HCT116 (cell line): ENCODE measurements around the gene CFAP54. TPM values are rescaled to one million over a fixed set of nuclear protein-coding genes. Genes with fewer than 3 reads are reported as not detected.

Experiments
- ATAC-seq: fragments of 200-7000 bp; cut with Tn5 transposase; 2 replicates; pipeline ENCODE4 v1.9.1; 2020; ENCODE audit warnings: mild to moderate bottlenecking, moderate library complexity
- BruUV-seq: library from RNA; stranded (reverse); fragments of 400-500 nt; replicated peaks from 2 replicates; lab custom pipeline; 2021; lab: Mats Ljungman, UMichigan
- CTCF ChIA-PET: fragments of 300-600 bp; sonication (Branson Sonifier 250); formaldehyde crosslinking; loops from one replicate; lab custom pipeline; 2021; ENCODE audit warnings: antibody characterized with exemption; lab: Charles Lee
- POLR2A ChIA-PET: fragments of 300-600, 350-600 bp; sonication (Branson Sonifier 250); formaldehyde crosslinking; loops from one replicate; lab custom pipeline; 2021; ENCODE audit warnings: antibody characterized with exemption; lab: Charles Lee
- RAD21 ChIA-PET, 2 experiments: fragments of 300-600 bp; sonication (Branson Sonifier 250); formaldehyde crosslinking; loops; one replicate each; lab custom pipeline; 2023; ENCODE audit warnings: low total read pairs in 2 of 2; ENCODE audit not compliant: uncharacterized antibody in 2 of 2, unreplicated experiment in 2 of 2, low non-redundant PET in 1 of 2; lab: Charles Lee
- DNase-seq: peaks from one replicate; pipeline ENCODE4 v3.0.0-alpha.2; 2010; ENCODE audit warnings: low read depth, low spot score
- H2AFZ ChIP-seq: fragments of 200-600 bp; shearing (Covaris generic), sonication (generic); 2 replicates; pipeline ENCODE4 v1.6.1; 2017; ENCODE audit warnings: low read depth, mixed run types, mixed read lengths, antibody characterized with exemption, low read length; ENCODE audit not compliant: poor library complexity, severe bottlenecking
- H3K27ac ChIP-seq: 2 replicates; pipeline ENCODE4 v1.5.1; 2012; ENCODE audit warnings: low read depth, low read length
- H3K27me3 ChIP-seq: fragments of 200-600 bp; sonication (generic); 2 replicates; pipeline ENCODE4 v1.6.1; 2016; ENCODE audit warnings: mixed run types, low read length, mixed read lengths; ENCODE audit not compliant: insufficient read depth
- H3K36me3 ChIP-seq, 2 experiments: fragments of 200-500 bp in 1 of 2; fragments of 200-600 bp in 1 of 2; sonication (Bioruptor generic) in 1 of 2; sonication (generic) in 1 of 2; 2 replicates each; pipeline versions ENCODE4 v1.5.1 to v1.6.1; 2014 to 2016; ENCODE audit warnings: low read length in 2 of 2, inconsistent platforms in 1 of 2, mixed read lengths in 1 of 2, mixed run types in 1 of 2; ENCODE audit not compliant: insufficient read depth in 2 of 2, control insufficient read depth in 1 of 2
- H3K4me1 ChIP-seq, 2 experiments: fragments of 200-600 bp in 1 of 2; sonication (generic) in 1 of 2; 2 replicates each; pipeline versions ENCODE4 v1.5.1 to v1.6.1; 2012 to 2017; ENCODE audit warnings: low read length in 2 of 2, inconsistent platforms in 1 of 2, mild to moderate bottlenecking in 1 of 2, mixed read lengths in 1 of 2, mixed run types in 1 of 2, moderate library complexity in 1 of 2; ENCODE audit not compliant: insufficient read depth in 2 of 2, control insufficient read depth in 1 of 2
- H3K4me2 ChIP-seq: fragments of 200-600 bp; sonication (generic); 2 replicates; pipeline ENCODE4 v1.6.1; 2017; ENCODE audit warnings: mixed run types, low read length, mixed read lengths
- H3K4me3 ChIP-seq, 2 experiments: fragments of 200-600 bp in 1 of 2; sonication (generic) in 1 of 2; replicated peaks in 1 of 2; 2 replicates each; pipeline ENCODE4 v1.5.1; 2011 to 2016; ENCODE audit warnings: low read length in 2 of 2, control low read depth in 1 of 2, low read depth in 1 of 2, mild to moderate bottlenecking in 1 of 2, mixed read lengths in 1 of 2, mixed run types in 1 of 2
- H3K79me2 ChIP-seq: fragments of 200-600 bp; sonication (generic); 2 replicates; pipeline ENCODE4 v1.6.1; 2017; ENCODE audit warnings: mild to moderate bottlenecking, mixed run types, low read length, moderate library complexity, mixed read lengths; ENCODE audit not compliant: insufficient read depth
- H3K9ac ChIP-seq: fragments of 200-600 bp; sonication (generic); 2 replicates; pipeline ENCODE4 v1.6.1; 2016; ENCODE audit warnings: low read length, mixed read lengths
- H3K9me2 ChIP-seq: fragments of 200-600 bp; sonication (generic), shearing (Covaris generic); 2 replicates; pipeline ENCODE4 v1.6.1; 2017; ENCODE audit warnings: mixed run types, mild to moderate bottlenecking, moderate library complexity; ENCODE audit not compliant: insufficient read depth
- H3K9me3 ChIP-seq, 2 experiments: fragments of 200-500 bp in 1 of 2; fragments of 200-600 bp in 1 of 2; sonication (Bioruptor generic) in 1 of 2; sonication (generic) in 1 of 2; 2 replicates each; pipeline ENCODE4 v1.6.1; 2014 to 2017; ENCODE audit warnings: low read length in 2 of 2, mixed read lengths in 2 of 2, inconsistent platforms in 1 of 2, low read depth in 1 of 2, mild to moderate bottlenecking in 1 of 2, mixed run types in 1 of 2, moderate library complexity in 1 of 2; ENCODE audit not compliant: control insufficient read depth in 1 of 2, insufficient read depth in 1 of 2
- H4K20me1 ChIP-seq: fragments of 200-600 bp; sonication (generic), shearing (Covaris generic); 2 replicates; pipeline ENCODE4 v1.6.1; 2017; ENCODE audit warnings: mixed run types, mild to moderate bottlenecking, moderate library complexity; ENCODE audit not compliant: insufficient read depth
- CBX3 ChIP-seq: IDR thresholded peaks from 2 replicates; pipeline ENCODE4 v1.6.1; 2012; ENCODE audit warnings: low read depth
- CEBPB ChIP-seq: IDR thresholded peaks from 2 replicates; pipeline ENCODE4 v1.6.1; 2012; ENCODE audit warnings: low read depth
- EGR1 ChIP-seq: IDR thresholded peaks from 2 replicates; pipeline ENCODE4 v1.6.1; 2012; ENCODE audit warnings: low read depth
- ELF1 ChIP-seq: IDR thresholded peaks from 2 replicates; pipeline ENCODE4 v1.6.1; 2012; ENCODE audit warnings: low read depth, borderline replicate concordance
- EZH2 ChIP-seq: fragments of 200-600 bp; sonication (generic); IDR thresholded peaks from 2 replicates; pipeline ENCODE4 v1.6.1; 2017; ENCODE audit warnings: antibody characterized with exemption, mixed run types
- EZH2phosphoT487 ChIP-seq: fragments of 200-600 bp; IDR thresholded peaks from 2 replicates; pipeline ENCODE4 v1.6.1; 2018; ENCODE audit warnings: antibody characterized with exemption, borderline replicate concordance
- FOSL1 ChIP-seq: IDR thresholded peaks from 2 replicates; pipeline ENCODE4 v1.6.1; 2012; ENCODE audit warnings: low read depth
- JUND ChIP-seq: IDR thresholded peaks from 2 replicates; pipeline ENCODE4 v1.6.1; 2012
- MAX ChIP-seq: IDR thresholded peaks from 2 replicates; pipeline ENCODE4 v1.6.1; 2012
- POLR2A ChIP-seq: IDR thresholded peaks from 2 replicates; pipeline ENCODE4 v1.7.0; 2011; ENCODE audit warnings: borderline replicate concordance; ENCODE audit not compliant: insufficient read depth, insufficient read length; ENCODE audit errors: extremely low read depth
- POLR2AphosphoS5 ChIP-seq: IDR thresholded peaks from 2 replicates; pipeline ENCODE4 v1.6.1; 2011; ENCODE audit warnings: mild to moderate bottlenecking, low read depth, low read length, moderate library complexity
- RAD21 ChIP-seq: IDR thresholded peaks from 2 replicates; pipeline ENCODE4 v1.6.1; 2012; ENCODE audit warnings: low read depth, mild to moderate bottlenecking
- SIN3A ChIP-seq: IDR thresholded peaks from 2 replicates; pipeline ENCODE4 v1.6.1; 2012; ENCODE audit warnings: low read depth
- SP1 ChIP-seq: IDR thresholded peaks from 2 replicates; pipeline ENCODE4 v1.6.1; 2012; ENCODE audit warnings: low read depth
- SRF ChIP-seq: IDR thresholded peaks from 2 replicates; pipeline ENCODE4 v1.6.1; 2012; ENCODE audit warnings: low read depth
- YY1 ChIP-seq: IDR thresholded peaks from 2 replicates; pipeline ENCODE4 v1.6.1; 2011; ENCODE audit warnings: low read length, low read depth, moderate library complexity, mild to moderate bottlenecking; ENCODE audit not compliant: insufficient replicate concordance; ENCODE audit errors: extremely low read depth
- ZFX ChIP-seq: fragments of 450-650 bp; IDR thresholded peaks from 2 replicates; pipeline ENCODE4 v1.6.1; 2017
- intact Hi-C: fragments of 100-400 bp; cut with micrococcal nuclease; formaldehyde crosslinking; loops from 2 replicates; pipeline ENCODE4 v1.10.0; 2022
- total RNA-seq: library from RNA; stranded (reverse); gene quantifications from one replicate; pipeline ENCODE4 v1.2.1, GENCODE V29; 2021; ENCODE audit not compliant: unreplicated experiment
- TF ChIP-seq, protein P1 (sequence below): IDR thresholded peaks from 2 replicates; pipeline ENCODE4 v1.6.1; 2012
- TF ChIP-seq, protein P2 (sequence below): IDR thresholded peaks from 2 replicates; pipeline ENCODE4 v1.6.1; 2012; ENCODE audit warnings: low read depth

Gene CFAP54
- total RNA-seq, 1 experiment from 2014 or later: 0.25 TPM

- no peak for ATAC-seq
- Histone ChIP-seq H4K20me1 (no peaks in the 10 kb centered on the region), H3K9me3 (no peaks in the 10 kb centered on the region), H3K79me2 (no peaks in the 10 kb centered on the region), H3K27me3 (peaks cover 12% of the 10 kb centered on the region), H3K27ac (no peak overlapping the region), H3K4me3 (no peak overlapping the region), H3K9me2 (no peaks in the 10 kb centered on the region), H3K36me3 (no peaks in the 10 kb centered on the region; a peak in 1 of 4 replicates), H3K4me2 (no peak overlapping the region), H3K4me1 (no peaks in the 10 kb centered on the region), H3K9ac (no peak overlapping the region), H2AFZ (no peak overlapping the region)
- no TSS peak for BruUV-seq
- RAD21 ChIA-PET: no interaction called here
- CTCF ChIA-PET: no interaction called here
- DNase-seq: no peak
- POLR2A ChIA-PET: no interaction called here
- no peak for TF ChIP-seq RAD21
- TF ChIP-seq SP1: no peak
- no peak for TF ChIP-seq SIN3A
- no peak for TF ChIP-seq SRF
- no peak for TF ChIP-seq EZH2
- no peak for TF ChIP-seq FOSL1
- TF ChIP-seq CBX3: no peak
- TF ChIP-seq POLR2A: no peak
- TF ChIP-seq ELF1: no peak
- intact Hi-C loops: no loop called here
Observed at GRCh38 chr12:96821592-96821991, 332.2 kb downstream of the CFAP54 start.

DNA sequence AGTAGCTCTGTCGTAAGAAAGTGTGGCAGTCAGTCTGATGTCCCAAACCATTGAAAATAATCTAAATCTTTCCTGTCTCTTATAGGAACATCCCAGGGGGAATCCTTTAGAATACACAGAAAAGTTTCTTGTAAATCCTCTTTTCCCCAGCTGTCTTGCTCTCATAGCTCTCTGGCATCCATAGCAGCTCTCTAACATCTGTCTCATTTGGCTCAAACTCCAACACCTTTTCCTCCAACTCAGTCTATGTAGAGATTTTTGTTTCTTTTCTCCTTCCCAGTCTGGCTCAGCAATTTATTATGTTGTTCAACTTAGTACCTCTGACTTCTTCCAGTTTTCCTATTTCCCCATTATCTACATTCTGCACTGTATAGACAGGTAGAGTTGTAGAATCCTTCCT is 333.3 kb downstream of the CFAP54 start:
- no peaks in the 10 kb centered on the region for H3K79me2 ChIP-seq
- H2AFZ ChIP-seq: no peak overlapping the region
- no peaks in the 10 kb centered on the region for H3K4me1 ChIP-seq
- ChIA-PET CTCF (no interaction called here), POLR2A (no interaction called here), RAD21 (no interaction called here)
- BruUV-seq: no TSS peak
- H3K4me3 ChIP-seq: no peak overlapping the region
- H3K27me3 ChIP-seq: peaks cover 11% of the 10 kb centered on the region
- no peak overlapping the region for H3K9ac ChIP-seq
- no peaks in the 10 kb centered on the region for H3K9me3 ChIP-seq
- DNase-seq: no peak
- ATAC-seq: no peak
- no peaks in the 10 kb centered on the region for H3K9me2 ChIP-seq
- no peak overlapping the region for H3K27ac ChIP-seq
- intact Hi-C loops: no loop called here
- no peak overlapping the region for H3K4me2 ChIP-seq
- no peaks in the 10 kb centered on the region; a peak in 1 of 4 replicates for H3K36me3 ChIP-seq
- no peaks in the 10 kb centered on the region for H4K20me1 ChIP-seq
- TF ChIP-seq EZH2phosphoT487 (no peak), SP1 (no peak), JUND (no peak), EGR1 (no peak), SRF (no peak), POLR2AphosphoS5 (no peak), MAX (no peak), RAD21 (no peak), POLR2A (no peak), CEBPB (no peak), YY1 (no peak), CBX3 (no peak), ZFX (no peak)
- TF ChIP-seq, protein P1, sequence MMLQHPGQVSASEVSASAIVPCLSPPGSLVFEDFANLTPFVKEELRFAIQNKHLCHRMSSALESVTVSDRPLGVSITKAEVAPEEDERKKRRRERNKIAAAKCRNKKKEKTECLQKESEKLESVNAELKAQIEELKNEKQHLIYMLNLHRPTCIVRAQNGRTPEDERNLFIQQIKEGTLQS: no peak
- TF ChIP-seq, protein P2, sequence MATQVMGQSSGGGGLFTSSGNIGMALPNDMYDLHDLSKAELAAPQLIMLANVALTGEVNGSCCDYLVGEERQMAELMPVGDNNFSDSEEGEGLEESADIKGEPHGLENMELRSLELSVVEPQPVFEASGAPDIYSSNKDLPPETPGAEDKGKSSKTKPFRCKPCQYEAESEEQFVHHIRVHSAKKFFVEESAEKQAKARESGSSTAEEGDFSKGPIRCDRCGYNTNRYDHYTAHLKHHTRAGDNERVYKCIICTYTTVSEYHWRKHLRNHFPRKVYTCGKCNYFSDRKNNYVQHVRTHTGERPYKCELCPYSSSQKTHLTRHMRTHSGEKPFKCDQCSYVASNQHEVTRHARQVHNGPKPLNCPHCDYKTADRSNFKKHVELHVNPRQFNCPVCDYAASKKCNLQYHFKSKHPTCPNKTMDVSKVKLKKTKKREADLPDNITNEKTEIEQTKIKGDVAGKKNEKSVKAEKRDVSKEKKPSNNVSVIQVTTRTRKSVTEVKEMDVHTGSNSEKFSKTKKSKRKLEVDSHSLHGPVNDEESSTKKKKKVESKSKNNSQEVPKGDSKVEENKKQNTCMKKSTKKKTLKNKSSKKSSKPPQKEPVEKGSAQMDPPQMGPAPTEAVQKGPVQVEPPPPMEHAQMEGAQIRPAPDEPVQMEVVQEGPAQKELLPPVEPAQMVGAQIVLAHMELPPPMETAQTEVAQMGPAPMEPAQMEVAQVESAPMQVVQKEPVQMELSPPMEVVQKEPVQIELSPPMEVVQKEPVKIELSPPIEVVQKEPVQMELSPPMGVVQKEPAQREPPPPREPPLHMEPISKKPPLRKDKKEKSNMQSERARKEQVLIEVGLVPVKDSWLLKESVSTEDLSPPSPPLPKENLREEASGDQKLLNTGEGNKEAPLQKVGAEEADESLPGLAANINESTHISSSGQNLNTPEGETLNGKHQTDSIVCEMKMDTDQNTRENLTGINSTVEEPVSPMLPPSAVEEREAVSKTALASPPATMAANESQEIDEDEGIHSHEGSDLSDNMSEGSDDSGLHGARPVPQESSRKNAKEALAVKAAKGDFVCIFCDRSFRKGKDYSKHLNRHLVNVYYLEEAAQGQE: no peak
